Ovary (tissue), 9 donors: ENCODE data around the gene TSHZ2. TPM values are rescaled to one million over a fixed set of nuclear protein-coding genes. Genes with fewer than 3 reads are reported as not detected.

Source experiments
- DNase-seq, 5 donors: peaks; one replicate each; pipeline ENCODE4 v3.0.0-alpha.2; 2019 to 2020
- H3K27ac ChIP-seq, 2 donors: fragments of 200-600 bp; one replicate each; pipeline versions ENCODE4 v1.5.1 to v1.8.0; 2019 to 2022
- H3K27me3 ChIP-seq: fragments of 200-600 bp; one replicate; pipeline ENCODE4 v1.8.0; 2022
- H3K36me3 ChIP-seq: fragments of 200-600 bp; sonication (generic); one replicate; pipeline ENCODE4 v1.5.1; 2019
- H3K4me1 ChIP-seq: one replicate; pipeline ENCODE4 v1.8.1; 2013; ENCODE audit warnings: mild to moderate bottlenecking, moderate library complexity; ENCODE audit not compliant: insufficient read depth
- H3K4me3 ChIP-seq: fragments of 200-600 bp; sonication (generic); one replicate; pipeline ENCODE4 v1.5.1; 2017
- H3K9me3 ChIP-seq, 2 donors: fragments of 200-600 bp in 1 of 2; sonication (generic) in 1 of 2; one replicate each; pipeline versions ENCODE4 v1.5.1 to v1.8.1; 2013 to 2019; ENCODE audit warnings: mild to moderate bottlenecking in 1 of 2, moderate library complexity in 1 of 2
- EP300 ChIP-seq: sonication (generic); formaldehyde crosslinking; IDR thresholded peaks from one replicate; pipeline ENCODE4 v1.6.1; 2017; ENCODE audit warnings: antibody characterized with exemption
- POLR2A ChIP-seq: fragments of 450-650 bp; IDR thresholded peaks from one replicate; pipeline ENCODE4 v1.6.1; 2017; ENCODE audit warnings: antibody characterized with exemption, mild to moderate bottlenecking, moderate library complexity
- WGBS, 3 donors: extraction: QIAGEN DNeasy Blood & Tissue Kit in 1 of 3; methylation state at CpG; one replicate each; pipeline versions ENCODE4 v1.1.5 to v1.1.7; 2013 to 2017; 5-methylcytosine and 5-hydroxymethylcytosine counted together
- intact Hi-C, 4 donors: fragments of 100-400 bp; cut with DNase I; formaldehyde crosslinking; loops; one replicate each; pipeline versions ENCODE4 v1.11.0 to v1.15.1; 2022 to 2023
- polyA plus RNA-seq, 2 donors: library from polyadenylated mRNA; stranded (reverse); fragments of 200-250 nt in 1 of 2; fragments of 350-450 nt in 1 of 2; fragmentation: Illumina TruSeq in 1 of 2; extraction: RNeasy Lipid Tissue Mini Kit (QIAGEN cat#74804) in 1 of 2; gene quantifications; one replicate each; pipeline ENCODE4 v1.2.3, GENCODE V29; 2013 to 2014
- total RNA-seq, 7 donors: library from RNA; depleted of rRNA in 2 of 7; stranded (reverse); fragments of >200 nt in 2 of 7; fragmentation: NEBNext Ultra II Directional in 3 of 7; extraction: Animal tissue kit (Norgen Biotek cat#: 25700) in 3 of 7; gene quantifications; one replicate each; pipeline versions ENCODE4 v1.1.0 to v1.2.4, GENCODE V29; 2016 to 2023
- TF ChIP-seq, protein P1 (sequence below), 3 donors: fragments of 450-650 bp in 2 of 3; fragments of 200-600 bp in 1 of 3; IDR thresholded peaks; one replicate each; pipeline versions ENCODE4 v1.5.1 to v1.8.0; 2016 to 2022; ENCODE audit warnings: antibody characterized with exemption in 3 of 3, mild to moderate bottlenecking in 1 of 3
- donor health status: DM: no; HTN: no; CAD: no; lungs with moderate emphysema.
- donor health status: DM: no; HTN: no; CAD: no.
- donor health status: Bipolar disorder and iron deficiency.
- donor health status: DM: yes; HTN: yes; CAD: no.
- donor health status: DM: no; HTN: no; CAD: no.
- donor health status: DM: yes; HTN: yes; CAD: no.

The TSHZ2 gene
- total and polyA plus RNA-seq, 9 donors, result 18.2 to 113 (median 40.2) TPM

DNA sequence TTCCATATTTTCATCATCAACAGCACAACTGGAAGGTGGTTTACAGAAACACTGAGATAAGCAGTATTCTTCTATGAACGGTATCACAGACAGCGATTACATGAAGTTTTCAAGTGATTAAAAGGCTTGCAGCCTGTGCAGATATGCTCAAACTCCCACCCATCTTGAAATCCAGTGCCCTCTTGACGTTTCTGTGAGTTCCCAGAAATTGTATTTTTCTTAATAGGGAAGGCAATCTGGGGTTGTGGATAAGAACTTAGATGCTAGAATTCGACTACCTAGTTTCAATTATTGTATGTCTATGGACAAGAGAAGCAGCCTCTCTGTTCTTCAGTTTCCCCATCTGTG is 331.2 kb downstream of the TSHZ2 start:
- intact Hi-C loops, result no loop called here
- no peaks in the 10 kb centered on the region for H3K9me3 ChIP-seq
- H3K4me1 ChIP-seq, result peaks cover 11% of the 10 kb centered on the region
- H3K4me3 ChIP-seq, result no peak overlapping the region
- H3K36me3 ChIP-seq, result no peaks in the 10 kb centered on the region
- no peaks in the 10 kb centered on the region for H3K27me3 ChIP-seq
- WGBS, 3 donors, result 13 to 25% (median 14%) methylated on average over 4 of the region's 4 CpGs
- TF ChIP-seq EP300, result no peak
- TF ChIP-seq POLR2A, result no peak
- TF ChIP-seq, protein P1, sequence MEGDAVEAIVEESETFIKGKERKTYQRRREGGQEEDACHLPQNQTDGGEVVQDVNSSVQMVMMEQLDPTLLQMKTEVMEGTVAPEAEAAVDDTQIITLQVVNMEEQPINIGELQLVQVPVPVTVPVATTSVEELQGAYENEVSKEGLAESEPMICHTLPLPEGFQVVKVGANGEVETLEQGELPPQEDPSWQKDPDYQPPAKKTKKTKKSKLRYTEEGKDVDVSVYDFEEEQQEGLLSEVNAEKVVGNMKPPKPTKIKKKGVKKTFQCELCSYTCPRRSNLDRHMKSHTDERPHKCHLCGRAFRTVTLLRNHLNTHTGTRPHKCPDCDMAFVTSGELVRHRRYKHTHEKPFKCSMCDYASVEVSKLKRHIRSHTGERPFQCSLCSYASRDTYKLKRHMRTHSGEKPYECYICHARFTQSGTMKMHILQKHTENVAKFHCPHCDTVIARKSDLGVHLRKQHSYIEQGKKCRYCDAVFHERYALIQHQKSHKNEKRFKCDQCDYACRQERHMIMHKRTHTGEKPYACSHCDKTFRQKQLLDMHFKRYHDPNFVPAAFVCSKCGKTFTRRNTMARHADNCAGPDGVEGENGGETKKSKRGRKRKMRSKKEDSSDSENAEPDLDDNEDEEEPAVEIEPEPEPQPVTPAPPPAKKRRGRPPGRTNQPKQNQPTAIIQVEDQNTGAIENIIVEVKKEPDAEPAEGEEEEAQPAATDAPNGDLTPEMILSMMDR (IDR thresholded peaks at IDR 0.05), result no peak
- H3K27ac ChIP-seq, result no peak overlapping the region
- DNase-seq, result no peak

DNA sequence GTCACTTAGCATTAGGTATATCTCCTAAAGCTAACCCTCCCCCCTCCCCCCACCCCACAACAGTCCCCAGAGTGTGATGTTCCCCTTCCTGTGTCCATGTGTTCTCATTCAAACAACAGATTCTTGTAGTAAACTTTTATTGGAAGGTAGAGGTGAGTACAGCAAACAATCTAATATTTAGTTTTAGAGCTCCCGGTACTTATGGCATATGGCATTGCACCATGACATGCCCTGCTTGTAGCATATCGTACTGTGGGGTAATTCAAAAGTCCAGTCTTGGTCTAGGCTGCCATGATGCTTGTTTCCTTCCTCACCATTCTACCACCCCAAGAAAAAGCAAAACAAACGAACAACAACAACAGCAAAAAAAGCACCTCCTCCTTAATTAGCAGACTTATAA is 332.0 kb downstream of the TSHZ2 start:
- H3K9me3 ChIP-seq, result no peaks in the 10 kb centered on the region
- intact Hi-C loops, result no loop called here
- H3K4me3 ChIP-seq, result no peak overlapping the region
- TF ChIP-seq EP300 (no peak), POLR2A (no peak)
- TF ChIP-seq, protein P1 (IDR thresholded peaks at IDR 0.05), result no peak
- H3K27ac ChIP-seq, result no peak overlapping the region
- DNase-seq, result no peak
- H3K36me3 ChIP-seq, result no peaks in the 10 kb centered on the region
- 95 to 96% (median 96%) methylated on average over 3 of the region's 3 CpGs for WGBS, 3 donors
- H3K27me3 ChIP-seq, result no peaks in the 10 kb centered on the region
- peaks cover 6% of the 10 kb centered on the region for H3K4me1 ChIP-seq

DNA sequence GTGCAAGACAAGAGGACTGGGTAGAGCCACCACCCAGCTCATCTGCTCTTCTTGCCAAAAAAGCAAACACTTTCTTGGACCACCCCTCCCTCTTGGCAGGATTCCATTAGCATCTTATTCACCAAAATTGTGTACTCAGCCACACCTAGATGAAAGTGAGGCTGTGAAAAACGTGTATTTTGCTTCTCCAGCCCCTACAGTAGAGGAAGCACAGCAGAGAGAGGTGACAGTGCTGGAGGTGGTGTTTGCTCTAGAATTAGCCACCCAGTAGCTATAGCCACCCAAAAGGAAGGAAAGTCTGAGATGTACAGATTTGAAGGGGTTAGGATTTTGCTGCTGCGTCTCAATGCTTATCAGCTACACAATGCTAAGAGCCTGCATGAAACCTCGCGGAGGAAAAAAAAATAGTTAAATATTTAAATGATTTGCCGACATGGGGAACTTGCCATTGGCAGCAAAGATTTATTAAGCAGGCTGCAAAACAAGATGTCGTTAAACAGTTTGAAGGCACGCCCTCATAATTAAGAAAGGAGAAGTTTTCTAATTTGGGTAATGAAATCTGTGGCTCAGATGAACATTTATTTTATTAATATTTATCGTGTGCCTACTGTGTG is 334.1 kb downstream of the TSHZ2 start:
- TF ChIP-seq EP300, result no peak
- no peak for TF ChIP-seq POLR2A
- TF ChIP-seq, protein P1 (IDR thresholded peaks at IDR 0.05), result no peak
- H3K36me3 ChIP-seq, result no peaks in the 10 kb centered on the region
- 63 to 77% (median 75%) methylated on average over 8 of the region's 8 CpGs for WGBS, 3 donors

DNA sequence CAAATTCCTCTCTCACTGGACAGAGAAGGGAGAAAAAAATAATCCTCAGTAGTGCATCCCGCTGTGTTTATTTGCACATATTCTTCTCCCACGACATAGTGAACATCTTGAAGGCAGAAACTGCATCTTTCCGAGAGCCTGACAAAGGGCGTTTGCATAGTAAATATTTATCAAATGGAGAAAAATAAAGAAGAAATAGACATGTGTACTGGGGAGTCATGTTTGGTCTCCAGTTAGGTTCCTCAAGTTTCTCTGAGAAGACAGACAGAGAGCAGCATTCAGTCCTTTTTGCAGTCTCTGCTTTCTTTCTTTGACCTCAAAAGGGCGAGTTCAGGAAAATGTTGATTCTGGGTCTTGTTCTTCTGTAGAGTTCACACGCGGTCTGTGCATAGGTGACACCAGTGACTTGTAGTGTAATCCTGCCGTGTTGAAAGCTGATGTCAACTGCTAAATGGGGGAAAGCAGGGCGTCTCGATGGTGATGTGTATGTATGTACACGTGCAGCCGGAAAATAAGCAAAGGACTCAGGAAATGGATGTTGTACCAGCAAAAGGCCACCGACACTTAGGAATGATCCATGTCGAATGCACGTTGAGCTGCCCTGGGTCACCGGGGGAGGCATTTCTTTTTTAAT is 335.9 kb downstream of the TSHZ2 start:
- DNase-seq, result no peak
- intact Hi-C loops, result no loop called here
- no peaks in the 10 kb centered on the region for H3K36me3 ChIP-seq
- no peaks in the 10 kb centered on the region for H3K9me3 ChIP-seq
- WGBS, 3 donors, result 80 to 87% (median 83%) methylated on average over 16 of the region's 16 CpGs
- no peak overlapping the region for H3K27ac ChIP-seq
- TF ChIP-seq, protein P1 (IDR thresholded peaks at IDR 0.05), result no peak
- TF ChIP-seq EP300, result no peak
- no peak for TF ChIP-seq POLR2A
- H3K4me1 ChIP-seq, result peaks cover 5% of the 10 kb centered on the region
- H3K27me3 ChIP-seq, result no peaks in the 10 kb centered on the region
- H3K4me3 ChIP-seq, result no peak overlapping the region

More for the DNA sequence above, 334.1 kb downstream of the TSHZ2 start:
- intact Hi-C loops, result no loop called here
- Histone ChIP-seq H3K27me3 (no peaks in the 10 kb centered on the region), H3K4me1 (peaks cover 4% of the 10 kb centered on the region), H3K27ac (no peak overlapping the region), H3K4me3 (no peak overlapping the region), H3K9me3 (no peaks in the 10 kb centered on the region)
- no peak for DNase-seq
